VCaP (cell line): ENCODE measurements around the gene VILL.

Experiments used
- H3K27ac ChIP-seq: fragments of 450-650 bp; 2 replicates; pipeline ENCODE4 v1.5.1; 2017
- TF ChIP-seq, protein P1 (sequence below): fragments of 450-650 bp; conservative IDR thresholded peaks from 2 replicates; pipeline ENCODE4 v1.5.1; 2017; ENCODE audit warnings: mild to moderate bottlenecking, moderate library complexity

The VILL gene

DNA sequence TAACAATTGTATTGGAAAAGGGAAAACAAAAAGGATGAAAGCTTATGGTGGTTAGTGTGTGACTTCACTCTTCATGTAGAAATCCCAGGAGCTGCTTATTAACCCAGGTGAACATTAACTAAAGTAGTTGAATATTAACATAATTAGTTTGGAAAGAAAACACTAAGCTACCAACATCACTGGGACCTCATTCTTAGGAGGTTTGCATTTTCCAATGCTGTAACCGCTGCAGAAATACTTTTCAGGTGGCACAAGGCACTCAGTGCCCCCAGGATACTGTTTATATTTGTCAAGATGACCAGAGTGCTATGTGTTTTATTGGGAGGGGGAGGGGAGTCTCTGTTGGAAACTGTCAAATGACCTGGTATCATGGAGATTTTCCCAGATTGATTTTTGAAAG, 25.9 kb upstream of the VILL start:
- peak overlapping the region; percentile 91 for H3K27ac ChIP-seq
- TF ChIP-seq, protein P1, sequence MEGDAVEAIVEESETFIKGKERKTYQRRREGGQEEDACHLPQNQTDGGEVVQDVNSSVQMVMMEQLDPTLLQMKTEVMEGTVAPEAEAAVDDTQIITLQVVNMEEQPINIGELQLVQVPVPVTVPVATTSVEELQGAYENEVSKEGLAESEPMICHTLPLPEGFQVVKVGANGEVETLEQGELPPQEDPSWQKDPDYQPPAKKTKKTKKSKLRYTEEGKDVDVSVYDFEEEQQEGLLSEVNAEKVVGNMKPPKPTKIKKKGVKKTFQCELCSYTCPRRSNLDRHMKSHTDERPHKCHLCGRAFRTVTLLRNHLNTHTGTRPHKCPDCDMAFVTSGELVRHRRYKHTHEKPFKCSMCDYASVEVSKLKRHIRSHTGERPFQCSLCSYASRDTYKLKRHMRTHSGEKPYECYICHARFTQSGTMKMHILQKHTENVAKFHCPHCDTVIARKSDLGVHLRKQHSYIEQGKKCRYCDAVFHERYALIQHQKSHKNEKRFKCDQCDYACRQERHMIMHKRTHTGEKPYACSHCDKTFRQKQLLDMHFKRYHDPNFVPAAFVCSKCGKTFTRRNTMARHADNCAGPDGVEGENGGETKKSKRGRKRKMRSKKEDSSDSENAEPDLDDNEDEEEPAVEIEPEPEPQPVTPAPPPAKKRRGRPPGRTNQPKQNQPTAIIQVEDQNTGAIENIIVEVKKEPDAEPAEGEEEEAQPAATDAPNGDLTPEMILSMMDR: no peak

DNA sequence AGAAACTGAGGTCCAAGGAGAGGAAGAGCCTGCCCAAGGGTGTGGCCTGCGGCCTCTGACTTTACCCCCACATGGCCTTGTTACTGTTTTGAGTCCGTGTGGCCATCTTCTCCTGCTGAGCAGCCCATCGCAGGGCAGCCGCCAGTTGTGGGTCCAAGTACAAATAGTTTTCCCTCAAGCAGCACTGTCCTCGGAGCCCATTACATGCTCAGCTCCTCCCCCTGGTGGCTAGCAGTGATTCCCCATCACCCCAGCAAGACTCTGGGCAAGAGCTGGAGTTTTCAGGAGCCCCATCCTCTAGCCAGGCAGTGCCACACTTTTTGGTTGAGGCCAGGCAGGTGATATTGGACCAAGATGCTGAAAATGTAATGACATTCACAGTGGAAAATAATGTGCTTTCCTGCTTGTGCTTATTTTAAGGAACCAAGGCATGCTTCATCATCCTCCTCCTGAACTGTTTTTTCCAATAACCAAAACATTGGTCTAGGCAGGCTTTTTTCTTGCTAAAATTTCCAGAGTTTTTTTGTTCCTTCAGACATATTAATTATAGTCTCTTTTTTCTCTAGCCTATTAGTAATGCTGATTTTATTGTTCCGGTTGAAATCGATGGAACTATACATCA, 23.2 kb upstream of the VILL start:
- TF ChIP-seq, protein P1: peak; percentile 84
- H3K27ac ChIP-seq: peak overlapping the region; percentile 91

DNA sequence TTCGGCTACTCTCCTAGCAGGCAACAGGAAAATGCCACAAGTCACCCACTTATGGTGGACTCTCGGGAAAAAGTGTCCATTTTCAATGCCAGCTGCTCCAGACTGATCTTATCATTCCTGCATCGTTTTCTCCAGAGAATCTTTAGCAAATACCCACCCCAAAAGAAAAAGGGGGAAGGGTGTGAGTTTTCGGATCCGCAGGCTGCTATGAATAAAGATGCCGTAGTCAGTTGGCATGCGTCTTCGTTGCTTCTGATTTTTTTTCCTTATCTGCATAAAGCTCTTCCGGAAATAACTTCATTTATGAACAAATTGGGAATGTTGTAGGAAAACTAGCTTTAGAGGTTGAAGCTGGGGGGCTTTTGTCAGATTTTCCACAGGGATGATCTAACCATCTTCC, 22.4 kb upstream of the VILL start:
- TF ChIP-seq, protein P1: no peak
- H3K27ac ChIP-seq: peak overlapping the region; percentile 91; the same call in 1 of the 2 replicates

DNA sequence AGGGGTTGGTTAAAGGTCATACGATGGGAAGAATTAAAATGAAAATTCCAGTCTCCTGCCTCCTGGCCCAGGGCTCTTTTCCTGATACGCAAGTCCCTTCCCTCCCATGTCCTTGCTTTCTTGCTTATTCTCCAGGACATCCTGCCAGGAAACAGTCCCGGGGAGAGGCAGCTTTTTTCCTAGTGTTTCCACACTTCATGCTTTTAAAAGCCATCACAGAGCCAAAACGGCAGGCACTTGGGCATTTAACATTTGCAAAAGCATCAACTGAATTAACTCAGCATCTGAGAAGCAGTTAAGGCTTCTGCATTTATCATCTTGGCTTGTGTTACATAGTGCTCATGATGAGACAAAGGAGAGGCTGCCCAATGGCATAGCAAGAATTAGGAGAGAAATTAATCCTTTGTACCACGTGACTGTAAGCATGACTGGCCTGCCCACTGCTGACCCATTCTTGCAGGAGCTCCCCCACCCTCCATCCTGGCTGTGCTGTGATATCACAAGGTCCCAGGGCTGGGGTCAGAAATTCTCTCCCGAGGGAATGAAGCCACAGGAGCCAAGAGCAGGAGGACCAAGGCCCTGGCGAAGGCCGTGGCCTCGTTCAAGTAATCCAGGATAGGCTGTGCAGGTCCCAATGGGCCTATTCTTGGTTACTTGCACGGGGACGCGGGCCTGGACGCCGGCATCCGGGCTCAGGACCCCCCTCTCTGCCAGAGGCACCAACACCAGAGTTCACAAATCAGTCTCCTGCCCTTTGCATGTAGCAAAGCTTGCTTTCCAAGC, 21.6 kb upstream of the VILL start:
- peak overlapping the region; percentile 91; the same call in 1 of the 2 replicates for H3K27ac ChIP-seq
- TF ChIP-seq, protein P1: no peak

DNA sequence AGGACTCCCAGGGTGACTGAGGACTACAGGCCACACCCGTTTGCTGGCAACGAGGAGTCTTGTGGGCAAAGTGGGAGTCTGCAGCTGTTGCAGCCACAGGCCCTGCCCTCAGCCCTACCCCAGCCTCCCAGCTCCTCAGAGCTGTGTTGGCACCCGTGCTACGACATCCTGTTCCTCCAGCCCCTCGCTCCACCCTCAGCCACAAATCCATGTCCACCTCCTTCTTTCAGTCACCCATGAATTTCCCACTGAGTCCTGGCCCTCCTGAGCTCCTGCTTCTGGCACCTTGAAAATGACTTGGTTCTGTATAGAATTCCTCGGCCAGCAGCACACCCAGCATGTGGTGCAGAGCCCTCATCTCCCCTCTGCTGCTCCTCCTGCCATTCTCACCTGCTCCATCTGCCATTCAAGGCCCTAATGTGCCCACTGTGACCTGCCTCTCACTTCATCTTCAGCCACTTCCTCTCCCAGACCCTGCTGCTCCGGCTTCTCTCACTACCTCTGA, 20.9 kb upstream of the VILL start:
- TF ChIP-seq, protein P1: no peak
- H3K27ac ChIP-seq: peak overlapping the region; percentile 91; the same call in 1 of the 2 replicates

DNA sequence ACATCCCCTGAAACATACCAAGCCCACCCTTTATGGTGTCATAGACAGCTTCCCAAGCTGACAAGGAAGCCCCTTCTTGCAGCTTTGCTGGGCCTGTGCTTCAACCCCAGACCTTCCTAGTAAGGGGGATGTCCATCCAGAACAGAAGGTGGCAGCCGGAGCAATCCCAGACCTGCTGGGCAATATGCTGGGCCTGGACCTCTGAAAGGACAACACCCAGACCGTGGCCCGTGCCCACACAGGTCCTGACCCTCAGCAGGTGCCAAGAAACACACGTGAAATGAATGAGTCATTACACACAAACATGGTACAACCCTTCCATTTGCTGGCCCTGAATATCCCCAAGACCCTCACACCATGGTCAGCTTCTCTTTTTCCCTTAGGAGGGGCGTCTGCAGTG, 19.8 kb upstream of the VILL start:
- TF ChIP-seq, protein P1: no peak
- peak overlapping the region; percentile 3; the same call in 1 of the 2 replicates for H3K27ac ChIP-seq

DNA sequence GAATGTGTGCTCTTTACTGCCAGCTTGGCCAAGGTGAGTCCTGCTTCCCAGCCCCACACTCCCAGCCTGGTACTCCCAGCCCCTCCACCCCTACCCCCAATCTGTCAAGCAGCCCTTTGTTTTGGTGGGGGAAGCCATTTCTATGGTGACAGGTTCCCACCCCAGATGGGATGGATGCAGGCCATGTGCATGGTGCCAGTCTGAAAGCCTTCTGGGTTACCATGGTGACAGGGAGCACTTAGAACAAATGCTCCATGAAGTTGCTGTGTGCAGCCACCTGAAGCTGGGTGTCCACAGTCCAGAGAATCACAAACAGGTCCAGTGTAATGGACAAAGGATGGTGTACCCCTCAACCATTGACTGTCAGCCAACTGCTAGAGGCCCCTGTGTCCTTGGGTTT, 19.1 kb upstream of the VILL start:
- TF ChIP-seq, protein P1: no peak
- peak overlapping the region; percentile 3; the same call in 1 of the 2 replicates for H3K27ac ChIP-seq

DNA sequence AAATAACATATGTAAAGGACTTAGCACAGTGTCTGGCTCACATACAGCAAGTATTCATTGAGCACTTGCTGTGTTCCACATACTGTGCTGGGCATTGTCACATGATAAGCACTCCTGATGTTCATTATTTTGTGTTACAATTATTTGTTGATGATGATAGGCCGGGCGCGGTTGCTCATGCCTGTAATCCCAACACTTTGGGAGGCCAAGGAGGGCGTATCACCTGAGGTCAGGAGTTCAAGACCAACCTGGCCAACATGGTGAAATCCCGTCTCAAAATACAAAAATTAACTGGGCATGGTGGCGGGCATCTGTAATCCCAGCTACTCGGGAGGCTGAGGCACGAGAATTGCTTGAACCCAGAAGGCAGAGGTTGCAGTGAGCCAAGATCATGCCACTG, 18.5 kb upstream of the VILL start:
- H3K27ac ChIP-seq: peak overlapping the region; percentile 36
